ENCODE data around the gene S100A2. TPM values are rescaled to one million over a fixed set of nuclear protein-coding genes. Genes with fewer than 3 reads are reported as not detected.
"Not testable (repeated sequence)": the region's sequence is repeated elsewhere in the genome, so short reads cannot be mapped to it uniquely, and the experiment has no call there.

Gene S100A2
- polyA plus RNA-seq, 2 donors = 2,831 to 3,591 TPM

DNA sequence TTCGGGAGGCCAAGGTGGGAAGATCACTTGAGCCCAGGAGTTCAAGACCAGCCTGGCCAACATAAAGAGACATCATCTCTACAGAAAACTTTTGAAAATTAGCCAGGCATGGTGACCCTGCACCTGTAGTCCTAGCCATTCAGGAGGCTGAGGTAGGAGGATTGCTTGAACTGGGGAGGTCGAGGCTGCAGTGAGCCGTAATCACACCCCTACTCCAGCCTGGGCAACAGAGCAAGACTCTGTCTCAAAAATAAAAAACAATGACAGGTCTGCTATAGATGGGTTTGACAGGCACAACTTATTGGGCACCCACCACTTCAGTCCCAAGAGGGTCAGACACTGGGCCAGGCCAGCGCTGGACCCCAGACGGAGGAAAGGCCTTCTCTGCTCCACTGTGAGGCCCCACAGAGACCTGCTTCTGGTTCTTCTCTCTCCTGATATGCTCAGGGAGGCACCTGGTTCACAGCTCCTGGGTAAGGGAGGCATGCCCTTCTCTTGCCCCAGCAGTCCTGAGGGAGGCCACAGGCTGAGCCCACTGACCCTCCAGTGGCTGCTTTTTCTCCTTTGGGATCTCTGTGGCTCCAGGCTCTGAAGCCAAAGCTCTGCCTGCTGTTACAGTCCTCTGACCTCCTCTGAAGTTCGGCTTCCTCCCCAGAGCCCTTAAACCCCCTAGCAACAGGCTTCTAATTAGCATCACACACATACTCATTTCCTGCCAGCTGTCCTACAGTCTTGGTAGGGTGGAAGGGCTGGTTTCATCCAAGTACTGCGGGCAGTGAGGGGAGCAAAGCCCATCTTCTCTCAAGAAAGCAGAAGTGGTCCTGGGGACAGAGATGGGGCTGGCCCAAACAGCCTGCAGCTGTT, 32.9 kb upstream of the S100A2 start:
- WGBS, 2 donors = 75 to 78% methylated on average over 7 of the region's 7 CpGs
- H3K27ac ChIP-seq (ENCODE audit: low read depth in 2 of 2, low read length in 1 of 2) = no peak overlapping the region
- peaks cover 0 to 4% of the 10 kb centered on the region in 2 donors for H3K4me1 ChIP-seq (ENCODE audit: control insufficient read depth in 2 of 2, insufficient read depth in 2 of 2, low read length in 1 of 2)
- H3K36me3 ChIP-seq (ENCODE audit: control insufficient read depth in 2 of 2, insufficient read depth in 2 of 2, low read length in 1 of 2) = no peaks in the 10 kb centered on the region
- no peaks in the 10 kb centered on the region for H3K9me3 ChIP-seq (ENCODE audit: control insufficient read depth in 2 of 2, insufficient read depth in 1 of 2, low read depth in 1 of 2, low read length in 1 of 2)
- H3K4me3 ChIP-seq (ENCODE audit: low read depth in 1 of 2, low read length in 2 of 2) = no peak overlapping the region
- no peaks in the 10 kb centered on the region for H3K27me3 ChIP-seq (ENCODE audit: control insufficient read depth in 1 of 2, insufficient read depth in 2 of 2, low read length in 2 of 2)

DNA sequence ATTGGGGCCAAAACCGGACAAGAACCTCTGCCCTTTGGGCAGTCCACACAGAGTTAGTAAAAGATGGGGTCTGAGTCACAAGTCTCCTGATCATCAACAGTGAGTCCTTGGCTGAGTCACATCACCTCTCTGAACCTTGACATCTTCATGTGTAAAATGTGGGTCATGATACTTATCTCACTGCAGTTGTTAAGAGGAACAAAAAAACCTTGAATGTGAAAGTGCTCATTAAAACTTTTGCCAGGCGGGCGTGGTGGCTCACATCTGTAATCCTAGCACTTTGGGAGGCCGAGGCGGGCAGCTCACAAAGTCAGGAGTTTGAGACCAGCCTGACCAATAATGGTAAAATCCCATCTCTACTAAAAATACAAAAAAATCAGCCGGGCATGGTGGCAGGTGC, 31.6 kb upstream of the S100A2 start:
- Histone ChIP-seq H3K9me3 (ENCODE audit: control insufficient read depth in 2 of 2, insufficient read depth in 1 of 2, low read depth in 1 of 2, low read length in 1 of 2) (no peaks in the 10 kb centered on the region), H3K4me1 (ENCODE audit: control insufficient read depth in 2 of 2, insufficient read depth in 2 of 2, low read length in 1 of 2) (peaks cover 0 to 4% of the 10 kb centered on the region in 2 donors), H3K4me3 (ENCODE audit: low read depth in 1 of 2, low read length in 2 of 2) (no peak overlapping the region), H3K27ac (ENCODE audit: low read depth in 2 of 2, low read length in 1 of 2) (no peak overlapping the region), H3K27me3 (ENCODE audit: control insufficient read depth in 1 of 2, insufficient read depth in 2 of 2, low read length in 2 of 2) (no peaks in the 10 kb centered on the region), H3K36me3 (ENCODE audit: control insufficient read depth in 2 of 2, insufficient read depth in 2 of 2, low read length in 1 of 2) (no peaks in the 10 kb centered on the region)
- WGBS, 2 donors = 86% methylated on average over 6 of the region's 6 CpGs

DNA sequence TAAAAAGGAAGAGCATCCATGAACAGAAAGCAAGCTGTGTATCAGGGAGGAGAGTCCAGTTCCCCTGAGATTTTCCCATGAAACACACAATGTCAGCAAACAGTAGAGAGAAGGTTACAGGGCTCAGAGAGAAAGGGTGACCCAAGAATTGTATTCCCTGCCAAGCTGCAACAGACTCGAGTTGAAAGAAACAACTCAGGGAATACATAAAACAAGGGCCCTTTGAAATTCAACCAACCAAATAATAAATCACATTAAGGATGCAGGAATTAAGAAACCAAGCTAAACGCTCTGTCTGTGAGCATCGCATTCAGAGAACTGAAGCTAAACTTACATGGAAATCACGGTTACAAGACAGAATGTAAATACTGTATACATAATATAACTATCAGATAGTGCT, 27.1 kb upstream of the S100A2 start:
- Histone ChIP-seq H3K36me3 (ENCODE audit: control insufficient read depth in 2 of 2, insufficient read depth in 2 of 2, low read length in 1 of 2) (no peaks in the 10 kb centered on the region), H3K9me3 (ENCODE audit: control insufficient read depth in 2 of 2, insufficient read depth in 1 of 2, low read depth in 1 of 2, low read length in 1 of 2) (no peaks in the 10 kb centered on the region), H3K27ac (ENCODE audit: low read depth in 2 of 2, low read length in 1 of 2) (no peak overlapping the region), H3K27me3 (ENCODE audit: control insufficient read depth in 1 of 2, insufficient read depth in 2 of 2, low read length in 2 of 2) (no peaks in the 10 kb centered on the region), H3K4me1 (ENCODE audit: control insufficient read depth in 2 of 2, insufficient read depth in 2 of 2, low read length in 1 of 2) (peaks cover 0 to 2% of the 10 kb centered on the region in 2 donors), H3K4me3 (ENCODE audit: low read depth in 1 of 2, low read length in 2 of 2) (no peak overlapping the region)
- 51 to 59% methylated on average over 4 of the region's 4 CpGs for WGBS, 2 donors

DNA sequence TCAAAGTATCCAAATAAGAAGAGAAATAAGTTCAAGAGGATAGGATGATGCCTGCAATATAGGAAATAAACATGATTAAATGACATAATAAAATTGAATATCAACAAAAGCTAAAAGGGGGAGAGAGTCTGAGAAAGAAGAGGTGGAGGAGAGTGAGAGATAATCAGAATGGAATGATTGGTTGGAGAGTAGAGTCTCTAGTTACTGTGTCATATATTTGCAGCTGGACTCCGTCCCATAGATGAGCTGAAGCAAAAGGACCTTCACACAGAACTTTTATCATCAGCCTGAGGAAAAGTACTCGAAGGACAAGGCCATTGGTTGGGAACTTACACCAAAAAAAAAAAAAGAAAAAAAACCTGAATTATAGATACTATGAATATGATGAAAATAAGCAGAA, 22.8 kb upstream of the S100A2 start:
- no peaks in the 10 kb centered on the region for H3K27me3 ChIP-seq (ENCODE audit: control insufficient read depth in 1 of 2, insufficient read depth in 2 of 2, low read length in 2 of 2)
- H3K4me1 ChIP-seq (ENCODE audit: control insufficient read depth in 2 of 2, insufficient read depth in 2 of 2, low read length in 1 of 2) = no peaks in the 10 kb centered on the region
- no peak overlapping the region for H3K4me3 ChIP-seq (ENCODE audit: low read depth in 1 of 2, low read length in 2 of 2)
- no peaks in the 10 kb centered on the region for H3K9me3 ChIP-seq (ENCODE audit: control insufficient read depth in 2 of 2, insufficient read depth in 1 of 2, low read depth in 1 of 2, low read length in 1 of 2)
- H3K36me3 ChIP-seq (ENCODE audit: control insufficient read depth in 2 of 2, insufficient read depth in 2 of 2, low read length in 1 of 2) = no peaks in the 10 kb centered on the region
- 90 to 92% methylated on average over 2 of the region's 2 CpGs for WGBS, 2 donors
- H3K27ac ChIP-seq (ENCODE audit: low read depth in 2 of 2, low read length in 1 of 2) = no peak overlapping the region

GRCh38 chr1:153588033-153588432, 22.4 kb upstream of the S100A2 start:
- H3K4me1 ChIP-seq (ENCODE audit: control insufficient read depth in 2 of 2, insufficient read depth in 2 of 2, low read length in 1 of 2); H3K27me3 ChIP-seq (ENCODE audit: control insufficient read depth in 1 of 2, insufficient read depth in 2 of 2, low read length in 2 of 2); H3K36me3 ChIP-seq (ENCODE audit: control insufficient read depth in 2 of 2, insufficient read depth in 2 of 2, low read length in 1 of 2); H3K4me3 ChIP-seq (ENCODE audit: low read depth in 1 of 2, low read length in 2 of 2); H3K9me3 ChIP-seq (ENCODE audit: control insufficient read depth in 2 of 2, insufficient read depth in 1 of 2, low read depth in 1 of 2, low read length in 1 of 2); H3K27ac ChIP-seq (ENCODE audit: low read depth in 2 of 2, low read length in 1 of 2): not testable (repeated sequence)
- 95% methylated on average over 10 of the region's 10 CpGs for WGBS, 2 donors

DNA sequence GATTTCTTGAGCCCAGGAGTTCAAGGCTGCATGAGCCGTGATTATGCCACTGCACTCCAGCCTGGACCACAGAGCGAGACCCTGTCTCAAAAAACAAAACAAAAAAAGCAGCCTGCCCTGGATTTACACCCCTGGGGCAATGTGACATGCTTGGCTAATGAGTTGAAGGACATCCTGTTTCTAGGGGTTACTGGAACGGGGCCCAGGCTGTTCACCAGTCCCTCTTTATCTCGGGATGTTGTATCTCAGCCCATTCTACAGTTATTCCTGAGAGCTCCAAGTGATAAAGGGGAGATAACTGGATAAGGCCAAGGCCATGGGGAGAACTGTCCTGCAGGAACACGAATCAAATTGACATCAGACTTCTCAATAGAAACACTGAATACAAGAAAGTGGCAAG, 21.7 kb upstream of the S100A2 start:
- Histone ChIP-seq H3K27ac (ENCODE audit: low read depth in 2 of 2, low read length in 1 of 2) (no peak overlapping the region), H3K9me3 (ENCODE audit: control insufficient read depth in 2 of 2, insufficient read depth in 1 of 2, low read depth in 1 of 2, low read length in 1 of 2) (no peaks in the 10 kb centered on the region), H3K4me3 (ENCODE audit: low read depth in 1 of 2, low read length in 2 of 2) (no peak overlapping the region), H3K27me3 (ENCODE audit: control insufficient read depth in 1 of 2, insufficient read depth in 2 of 2, low read length in 2 of 2) (no peaks in the 10 kb centered on the region), H3K4me1 (ENCODE audit: control insufficient read depth in 2 of 2, insufficient read depth in 2 of 2, low read length in 1 of 2) (no peaks in the 10 kb centered on the region), H3K36me3 (ENCODE audit: control insufficient read depth in 2 of 2, insufficient read depth in 2 of 2, low read length in 1 of 2) (no peaks in the 10 kb centered on the region)
- WGBS, 2 donors = 59 to 69% methylated on average over 5 of the region's 5 CpGs

- no peak overlapping the region for H3K4me3 ChIP-seq (ENCODE audit: low read depth in 1 of 2, low read length in 2 of 2)
- H3K9me3 ChIP-seq (ENCODE audit: control insufficient read depth in 2 of 2, insufficient read depth in 1 of 2, low read depth in 1 of 2, low read length in 1 of 2) = no peaks in the 10 kb centered on the region
- no peaks in the 10 kb centered on the region for H3K36me3 ChIP-seq (ENCODE audit: control insufficient read depth in 2 of 2, insufficient read depth in 2 of 2, low read length in 1 of 2)
- H3K4me1 ChIP-seq (ENCODE audit: control insufficient read depth in 2 of 2, insufficient read depth in 2 of 2, low read length in 1 of 2) = no peaks in the 10 kb centered on the region
- WGBS, 2 donors = 48 to 56% methylated on average over 1 of the region's 1 CpG
- no peaks in the 10 kb centered on the region for H3K27me3 ChIP-seq (ENCODE audit: control insufficient read depth in 1 of 2, insufficient read depth in 2 of 2, low read length in 2 of 2)
- no peak overlapping the region for H3K27ac ChIP-seq (ENCODE audit: low read depth in 2 of 2, low read length in 1 of 2)
These were observed 20.7 kb upstream of the S100A2 start for GRCh38 chr1:153586347-153586746.

DNA sequence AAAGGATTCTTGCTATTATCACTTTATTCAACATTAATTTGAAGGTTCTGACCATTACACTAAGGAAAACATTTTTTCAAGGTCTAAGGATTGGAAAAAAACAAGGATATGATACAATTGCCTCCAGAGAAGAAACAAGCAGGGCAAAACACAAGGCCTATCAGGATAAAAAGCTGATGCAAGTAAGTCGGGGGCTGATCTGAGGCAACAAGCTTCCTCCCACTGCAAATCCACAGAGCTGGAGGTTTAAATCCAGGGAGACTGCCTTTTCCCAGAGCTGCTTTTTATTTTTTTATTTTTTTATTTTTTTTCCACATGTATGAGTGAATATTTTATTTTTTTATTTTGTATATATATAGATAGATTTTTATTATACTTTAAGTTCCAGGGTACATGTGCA, 19.4 kb upstream of the S100A2 start:
- Histone ChIP-seq H3K9me3 (ENCODE audit: control insufficient read depth in 2 of 2, insufficient read depth in 1 of 2, low read depth in 1 of 2, low read length in 1 of 2) (no peaks in the 10 kb centered on the region), H3K27me3 (ENCODE audit: control insufficient read depth in 1 of 2, insufficient read depth in 2 of 2, low read length in 2 of 2) (no peaks in the 10 kb centered on the region), H3K27ac (ENCODE audit: low read depth in 2 of 2, low read length in 1 of 2) (no peak overlapping the region), H3K4me1 (ENCODE audit: control insufficient read depth in 2 of 2, insufficient read depth in 2 of 2, low read length in 1 of 2) (no peaks in the 10 kb centered on the region), H3K36me3 (ENCODE audit: control insufficient read depth in 2 of 2, insufficient read depth in 2 of 2, low read length in 1 of 2) (no peaks in the 10 kb centered on the region), H3K4me3 (ENCODE audit: low read depth in 1 of 2, low read length in 2 of 2) (no peak overlapping the region)
- 86 to 93% methylated on average over 1 of the region's 1 CpG for WGBS, 2 donors

DNA sequence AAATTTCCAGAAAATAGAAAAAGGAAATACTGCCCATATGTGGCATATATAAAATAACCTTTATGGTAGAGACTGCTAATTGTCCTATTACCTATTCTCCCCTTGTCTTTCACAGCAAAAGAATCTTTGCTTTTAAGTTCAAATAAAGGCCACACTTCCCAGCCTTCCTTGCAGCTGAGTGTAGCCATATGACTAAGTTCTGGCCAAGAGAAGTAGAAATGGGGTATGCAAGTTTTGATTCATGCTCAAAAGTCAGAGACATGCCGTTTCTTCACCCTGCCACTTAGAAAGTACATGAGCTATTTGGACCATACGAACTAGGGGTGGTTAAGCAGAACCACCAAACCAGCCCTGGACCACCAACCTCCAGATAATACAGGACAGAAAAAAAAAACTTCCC, 18.3 kb upstream of the S100A2 start:
- no peak overlapping the region for H3K27ac ChIP-seq (ENCODE audit: low read depth in 2 of 2, low read length in 1 of 2)
- 77 to 85% methylated on average over 2 of the region's 2 CpGs for WGBS, 2 donors
- no peaks in the 10 kb centered on the region for H3K27me3 ChIP-seq (ENCODE audit: control insufficient read depth in 1 of 2, insufficient read depth in 2 of 2, low read length in 2 of 2)
- H3K9me3 ChIP-seq (ENCODE audit: control insufficient read depth in 2 of 2, insufficient read depth in 1 of 2, low read depth in 1 of 2, low read length in 1 of 2) = no peaks in the 10 kb centered on the region
- no peak overlapping the region for H3K4me3 ChIP-seq (ENCODE audit: low read depth in 1 of 2, low read length in 2 of 2)
- H3K36me3 ChIP-seq (ENCODE audit: control insufficient read depth in 2 of 2, insufficient read depth in 2 of 2, low read length in 1 of 2) = no peaks in the 10 kb centered on the region
- no peaks in the 10 kb centered on the region for H3K4me1 ChIP-seq (ENCODE audit: control insufficient read depth in 2 of 2, insufficient read depth in 2 of 2, low read length in 1 of 2)

GRCh38 chr1:153583514-153583913, 17.9 kb upstream of the S100A2 start:
- H3K27ac ChIP-seq (ENCODE audit: low read depth in 2 of 2, low read length in 1 of 2); H3K4me3 ChIP-seq (ENCODE audit: low read depth in 1 of 2, low read length in 2 of 2); H3K4me1 ChIP-seq (ENCODE audit: control insufficient read depth in 2 of 2, insufficient read depth in 2 of 2, low read length in 1 of 2); H3K36me3 ChIP-seq (ENCODE audit: control insufficient read depth in 2 of 2, insufficient read depth in 2 of 2, low read length in 1 of 2); H3K27me3 ChIP-seq (ENCODE audit: control insufficient read depth in 1 of 2, insufficient read depth in 2 of 2, low read length in 2 of 2); H3K9me3 ChIP-seq (ENCODE audit: control insufficient read depth in 2 of 2, insufficient read depth in 1 of 2, low read depth in 1 of 2, low read length in 1 of 2): not testable (repeated sequence)
- WGBS, 2 donors = 80 to 85% methylated on average over 3 of the region's 3 CpGs
